Measurements from ENCODE around the gene NFKBIZ.

The NFKBIZ gene

DNA sequence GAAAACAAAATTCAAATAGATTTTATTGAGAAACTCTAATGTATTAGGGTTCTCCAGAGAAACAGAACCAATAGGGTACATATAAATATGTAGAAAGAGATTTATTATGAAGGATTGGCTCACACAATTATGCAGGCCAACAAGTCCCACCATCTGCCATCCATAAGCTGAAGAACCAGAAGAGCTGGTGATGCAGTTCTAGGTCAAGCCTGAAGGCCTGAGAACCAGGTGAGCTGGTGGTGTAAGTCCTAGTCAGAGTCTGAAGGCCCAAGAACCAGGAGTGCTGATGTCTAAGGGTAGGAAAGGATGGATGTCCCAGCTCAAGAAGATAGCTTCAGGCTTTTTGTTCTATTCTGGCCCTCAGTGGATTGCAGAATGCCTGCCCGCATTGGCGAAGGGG lies 2.6 kb upstream of the NFKBIZ start:
- no peak overlapping the region for H3K27ac ChIP-seq
- TF ChIP-seq ZFX (IDR thresholded peaks at IDR 0.05) (no peak), CTCF (conservative IDR thresholded peaks at IDR 0.05) (no peak)

- peak overlapping the region; percentile 40; the same call in 1 of the 2 replicates for H3K27ac ChIP-seq
- TF ChIP-seq CTCF (conservative IDR thresholded peaks at IDR 0.05): no peak
These were observed 2.0 kb upstream of the NFKBIZ start for GRCh38 chr3:101847328-101847727.

DNA sequence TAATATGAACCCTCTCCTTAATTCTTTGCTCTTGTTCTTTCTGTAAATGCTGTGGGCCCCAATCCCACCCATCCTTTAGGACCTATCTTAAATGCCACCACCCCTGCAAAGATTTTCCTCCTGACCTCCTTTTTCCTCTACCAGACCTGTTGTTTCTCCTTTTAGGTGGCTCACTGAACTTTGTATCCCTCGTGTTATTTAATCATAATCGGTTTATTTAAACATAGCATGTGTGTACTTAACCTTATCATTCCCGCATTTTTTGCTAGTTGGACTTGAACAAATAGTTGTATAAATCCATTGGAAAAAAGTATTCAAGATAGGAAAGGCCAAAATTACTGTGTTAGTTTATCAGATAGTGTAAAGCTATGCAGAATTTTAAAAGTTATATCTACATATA lies 988 bp upstream of the NFKBIZ start:
- peak overlapping the region; percentile 87 for H3K27ac ChIP-seq
- TF ChIP-seq CTCF (conservative IDR thresholded peaks at IDR 0.05) (no peak), ZFX (IDR thresholded peaks at IDR 0.05) (no peak)

DNA sequence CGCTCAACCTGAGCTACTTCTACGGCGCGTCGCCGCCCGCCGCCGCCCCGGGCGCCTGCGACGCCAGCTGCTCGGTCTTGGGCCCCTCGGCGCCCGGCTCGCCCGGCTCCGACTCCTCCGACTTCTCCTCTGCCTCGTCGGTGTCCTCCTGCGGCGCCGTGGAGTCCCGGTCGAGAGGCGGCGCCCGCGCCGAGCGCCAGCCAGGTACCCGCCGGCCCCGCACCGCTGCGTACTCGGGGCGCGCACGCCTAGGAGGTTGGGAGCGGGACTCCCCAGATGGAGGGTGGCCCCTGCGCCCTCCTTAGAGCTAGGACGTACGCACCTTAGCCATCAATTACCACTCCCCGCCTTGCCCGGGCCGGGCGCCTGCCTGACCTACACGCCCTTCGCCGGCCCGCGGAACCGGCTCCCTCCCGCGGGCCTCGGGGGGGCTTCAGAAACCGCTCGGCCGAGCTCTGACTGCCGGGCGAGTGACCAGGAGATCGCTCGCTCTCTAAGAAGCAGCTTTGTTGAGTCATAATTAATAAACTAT lies 466 bp downstream of the NFKBIZ start:
- TF ChIP-seq ZFX (IDR thresholded peaks at IDR 0.05) (no peak; the same call in 1 of the 2 replicates), CTCF (conservative IDR thresholded peaks at IDR 0.05) (peak; percentile 45)
- peak overlapping the region; percentile 87 for H3K27ac ChIP-seq

GRCh38 chr3:101850246-101851051 lies 1.1 kb downstream of the NFKBIZ start:
- TF ChIP-seq ZFX (IDR thresholded peaks at IDR 0.05) (no peak), CTCF (conservative IDR thresholded peaks at IDR 0.05) (no peak)
- H3K27ac ChIP-seq: peak overlapping the region; percentile 87

GRCh38 chr3:101851072-101851770 lies 1.9 kb downstream of the NFKBIZ start:
- TF ChIP-seq ZFX (IDR thresholded peaks at IDR 0.05): no peak
- TF ChIP-seq CTCF (conservative IDR thresholded peaks at IDR 0.05): no peak
- no peak overlapping the region for H3K27ac ChIP-seq
